Tibial nerve (tissue), 3 donors: Measurements from ENCODE around the gene EFCAB8.

ENCODE experiments used
- CTCF ChIP-seq, 5 experiments: fragments of 200-600 bp in 3 of 5; fragments of 450-650 bp in 2 of 5; sonication (generic) in 3 of 5; IDR thresholded peaks; one replicate each; pipeline ENCODE4 v1.5.1; 2016 to 2019; ENCODE audit warnings: antibody characterized with exemption in 5 of 5, mild to moderate bottlenecking in 3 of 5, moderate library complexity in 2 of 5
- POLR2A ChIP-seq, 2 donors: fragments of 450-650 bp; IDR thresholded peaks; one replicate each; pipeline ENCODE4 v1.6.1; 2017; ENCODE audit warnings: antibody characterized with exemption in 2 of 2, mild to moderate bottlenecking in 2 of 2, moderate library complexity in 2 of 2

- no peak for TF ChIP-seq CTCF (IDR thresholded peaks at IDR 0.05)
- TF ChIP-seq POLR2A (IDR thresholded peaks at IDR 0.05) = no peak
These were observed 19.3 kb upstream of the EFCAB8 start for GRCh38 chr20:32839227-32839981.
